ENCODE measurements around the gene EXOC3.

- no peak for TF ChIP-seq CTCF (IDR thresholded peaks at IDR 0.05 in 4 of 5, conservative IDR thresholded peaks at IDR 0.05 in 1 of 5)
- TF ChIP-seq POLR2A (IDR thresholded peaks at IDR 0.05), result no peak
Observed at GRCh38 chr5:406041-406440, 36.9 kb upstream of the EXOC3 start.

Measured in gastrocnemius medialis (tissue), 4 donors.